HepG2 (cell line): ENCODE measurements around the gene NDUFB3. TPM values are rescaled to one million over a fixed set of nuclear protein-coding genes. Genes with fewer than 3 reads are reported as not detected.

Experiments used
- EHMT2 ChIP-seq: fragments of 200-600 bp; sonication (generic); IDR thresholded peaks from 2 replicates; pipeline ENCODE4 v1.7.0; 2017; ENCODE audit warnings: antibody characterized with exemption, low read depth, low read length, borderline replicate concordance
- GABPA ChIP-seq, 2 experiments: IDR thresholded peaks; 2 replicates each; pipeline ENCODE4 v1.6.1; 2011 to 2016; ENCODE audit warnings: low read depth in 2 of 2, low read length in 1 of 2, missing biosample characterization in 1 of 2, missing genetic modification characterization in 1 of 2
- GLI4 ChIP-seq: sonication (generic); formaldehyde crosslinking; IDR thresholded peaks from 2 replicates; pipeline ENCODE4 v1.5.1; 2020; ENCODE audit warnings: missing genetic modification reagents, mild to moderate bottlenecking, moderate library complexity, borderline replicate concordance
- HCFC1 ChIP-seq: fragments of 150-350 bp; IDR thresholded peaks from 2 replicates; pipeline ENCODE4 v1.6.1; 2014; ENCODE audit warnings: low read depth, low read length
- HNF4A ChIP-seq: sonication (generic); formaldehyde crosslinking; IDR thresholded peaks from 2 replicates; pipeline ENCODE4 v1.4.0; 2020; ENCODE audit warnings: missing genetic modification reagents
- HOXA3 ChIP-seq: sonication (generic); formaldehyde crosslinking; IDR thresholded peaks from 2 replicates; pipeline ENCODE4 v1.5.0; 2020; ENCODE audit warnings: missing genetic modification reagents
- NFE2L1 ChIP-seq: sonication (generic); formaldehyde crosslinking; IDR thresholded peaks from 2 replicates; pipeline ENCODE4 v1.4.0; 2020; ENCODE audit warnings: missing genetic modification reagents, mild to moderate bottlenecking, borderline replicate concordance
- PPARG ChIP-seq: conservative IDR thresholded peaks from 2 replicates; pipeline ENCODE4 v1.6.1; 2016; ENCODE audit warnings: missing biosample characterization, missing genetic modification reagents
- REPIN1 ChIP-seq: sonication (generic); formaldehyde crosslinking; IDR thresholded peaks from 2 replicates; pipeline ENCODE4 v1.8.0; 2022; ENCODE audit warnings: missing genetic modification reagents, low read depth, mild to moderate bottlenecking, borderline replicate concordance
- SMARCC2 ChIP-seq: fragments of 450-650 bp; IDR thresholded peaks from 2 replicates; pipeline ENCODE4 v1.6.1; 2017; ENCODE audit warnings: antibody characterized with exemption, mild to moderate bottlenecking
- SP4 ChIP-seq: sonication (generic); formaldehyde crosslinking; IDR thresholded peaks from 2 replicates; pipeline ENCODE4 v1.8.1; 2023; ENCODE audit warnings: mild to moderate bottlenecking, missing genetic modification reagents
- SRF ChIP-seq: IDR thresholded peaks from 2 replicates; pipeline ENCODE4 v1.6.1; 2011; ENCODE audit warnings: mild to moderate bottlenecking, low read depth, low read length, moderate library complexity
- TCF12 ChIP-seq, 2 experiments: fragments of 450-650 bp in 1 of 2; sonication (generic) in 1 of 2; formaldehyde crosslinking in 1 of 2; IDR thresholded peaks; 2 replicates each; pipeline versions ENCODE4 v1.6.1 to v1.8.0; 2017 to 2022; ENCODE audit warnings: antibody characterized with exemption in 1 of 2, mild to moderate bottlenecking in 1 of 2, missing genetic modification reagents in 1 of 2, moderate library complexity in 1 of 2
- WIZ ChIP-seq: sonication (generic); formaldehyde crosslinking; IDR thresholded peaks from 2 replicates; pipeline ENCODE4 v1.5.1; 2020; ENCODE audit warnings: mild to moderate bottlenecking, missing genetic modification reagents
- YY1 ChIP-seq: IDR thresholded peaks from 2 replicates; pipeline ENCODE4 v1.6.1; 2011; ENCODE audit warnings: low read length, low read depth, moderate library complexity, mild to moderate bottlenecking; ENCODE audit not compliant: insufficient read depth, insufficient replicate concordance
- ZKSCAN5 ChIP-seq: sonication (generic); formaldehyde crosslinking; IDR thresholded peaks from 2 replicates; pipeline ENCODE4 v1.5.1; 2020; ENCODE audit warnings: mild to moderate bottlenecking, missing genetic modification reagents
- ZNF605 ChIP-seq: sonication (generic); formaldehyde crosslinking; IDR thresholded peaks from 2 replicates; pipeline ENCODE4 v1.8.0; 2022; ENCODE audit warnings: mild to moderate bottlenecking, missing genetic modification reagents
- ZNF709 ChIP-seq: sonication (generic); formaldehyde crosslinking; IDR thresholded peaks from 2 replicates; pipeline ENCODE4 v1.5.0; 2020; ENCODE audit warnings: mild to moderate bottlenecking, missing genetic modification reagents
- ZNF841 ChIP-seq: sonication (generic); formaldehyde crosslinking; IDR thresholded peaks from 2 replicates; pipeline ENCODE4 v1.8.1; 2023; ENCODE audit warnings: missing genetic modification reagents, borderline replicate concordance
- polyA plus RNA-seq, 8 experiments: library from polyadenylated mRNA; depleted of rRNA in 3 of 8; stranded (reverse) in 7 of 8; unstranded in 1 of 8; fragments of >200 nt; fragmentation: Illumina TruSeq in 4 of 8; extraction: Trizol in 4 of 8; gene quantifications; 2 replicates each; pipeline versions ENCODE4 v1.2.1 to v1.2.3, GENCODE V29; 2011 to 2016; ENCODE audit warnings: low read depth in 4 of 8, missing spikeins in 1 of 8, mixed read lengths in 1 of 8; ENCODE audit not compliant: insufficient read depth in 1 of 8
- total RNA-seq, 5 experiments: library from RNA; depleted of rRNA; stranded (reverse); fragments of >200 nt; fragmentation: Illumina TruSeq; extraction: Trizol; gene quantifications; 2 replicates each; pipeline ENCODE4 v1.2.3, GENCODE V29; 2016; ENCODE audit warnings: low read depth in 1 of 5
- TF ChIP-seq, protein P1 (sequence below): sonication (generic); formaldehyde crosslinking; IDR thresholded peaks from 2 replicates; pipeline ENCODE4 v1.8.1; 2023; ENCODE audit warnings: mild to moderate bottlenecking, missing genetic modification reagents
- TF ChIP-seq, protein P2 (sequence below): IDR thresholded peaks from 2 replicates; pipeline ENCODE4 v1.6.1; 2016; ENCODE audit warnings: low read depth, borderline replicate concordance
- TF ChIP-seq, protein P3 (sequence below): sonication (generic); formaldehyde crosslinking; IDR thresholded peaks from 2 replicates; pipeline ENCODE4 v1.4.0; 2020; ENCODE audit warnings: missing genetic modification reagents
- TF ChIP-seq, protein P4 (sequence below): sonication (generic); formaldehyde crosslinking; IDR thresholded peaks from 2 replicates; pipeline ENCODE4 v1.5.1; 2020; ENCODE audit warnings: missing genetic modification reagents, mild to moderate bottlenecking, borderline replicate concordance
- TF ChIP-seq, protein P5 (sequence below): sonication (generic); formaldehyde crosslinking; IDR thresholded peaks from 2 replicates; pipeline ENCODE4 v1.5.0; 2020; ENCODE audit warnings: missing genetic modification reagents

Gene NDUFB3
- total and polyA plus RNA-seq, 2 of the 13 experiments (the other 11 are each of a cell fraction or from before 2014, with no cell fraction given), result 50.7 to 159 TPM

DNA sequence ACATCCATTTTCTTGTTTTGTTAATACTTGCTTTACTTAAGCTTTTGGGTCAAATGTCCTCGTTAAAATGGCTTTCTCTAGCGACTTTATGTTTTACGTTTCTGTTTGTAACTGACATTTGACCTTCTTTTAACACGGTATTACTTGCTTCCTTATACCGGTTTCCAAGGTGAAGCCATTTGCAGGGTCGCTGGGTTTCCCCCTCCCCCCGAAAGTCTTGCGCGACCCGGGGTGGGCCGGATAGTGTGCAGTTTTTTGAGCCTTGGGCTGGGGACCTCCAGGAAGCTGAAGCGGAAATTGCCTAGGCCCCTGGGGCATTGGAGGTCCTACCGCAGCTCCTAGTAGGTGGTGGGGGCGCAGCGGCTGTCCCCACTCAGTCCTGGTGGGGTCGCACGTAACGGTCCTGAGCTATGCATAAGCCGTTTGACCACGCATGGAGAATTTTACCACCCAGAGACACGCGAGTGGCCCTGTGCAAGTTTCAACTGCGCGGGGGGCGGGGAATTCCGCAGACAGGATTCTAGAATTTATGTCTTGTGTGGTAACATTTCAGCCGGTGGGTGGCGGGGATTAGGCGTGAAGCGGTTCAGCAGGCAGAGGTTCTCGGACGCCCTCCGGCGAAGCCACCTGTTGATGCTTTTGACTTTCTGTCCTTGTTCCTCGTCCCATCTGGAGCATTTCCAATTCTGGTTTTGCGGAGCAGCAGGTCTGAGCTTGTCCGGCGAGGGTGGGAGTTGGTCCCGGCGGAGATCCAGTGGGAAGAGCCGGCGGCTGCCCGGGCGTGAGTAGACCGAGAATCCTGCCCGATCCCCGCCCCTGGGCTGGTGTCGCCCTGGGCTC lies 46.5 kb downstream of the NDUFB3 start (continued):
- TF ChIP-seq YY1, result peak; percentile 36
- TF ChIP-seq TCF12 (IDR thresholded peaks at IDR 0.05), result no peak
- no peak; the same call in 1 of the 2 replicates for TF ChIP-seq TCF12 (CRISPR knock-in tag; IDR thresholded peaks at IDR 0.05)
- TF ChIP-seq, protein P1, sequence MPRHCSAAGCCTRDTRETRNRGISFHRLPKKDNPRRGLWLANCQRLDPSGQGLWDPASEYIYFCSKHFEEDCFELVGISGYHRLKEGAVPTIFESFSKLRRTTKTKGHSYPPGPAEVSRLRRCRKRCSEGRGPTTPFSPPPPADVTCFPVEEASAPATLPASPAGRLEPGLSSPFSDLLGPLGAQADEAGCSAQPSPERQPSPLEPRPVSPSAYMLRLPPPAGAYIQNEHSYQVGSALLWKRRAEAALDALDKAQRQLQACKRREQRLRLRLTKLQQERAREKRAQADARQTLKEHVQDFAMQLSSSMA (CRISPR knock-in tag), result peak; percentile 56; the same call in 1 of the 2 replicates
- TF ChIP-seq SRF, result 0 out of 2 replicates have a peak, but pooled peaks have one; percentile 9
- no peak for TF ChIP-seq NFE2L1
- TF ChIP-seq, protein P2, sequence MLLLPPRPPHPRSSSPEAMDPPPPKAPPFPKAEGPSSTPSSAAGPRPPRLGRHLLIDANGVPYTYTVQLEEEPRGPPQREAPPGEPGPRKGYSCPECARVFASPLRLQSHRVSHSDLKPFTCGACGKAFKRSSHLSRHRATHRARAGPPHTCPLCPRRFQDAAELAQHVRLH (CRISPR knock-in tag), result peak; percentile 79
- TF ChIP-seq HCFC1, result no peak
- no peak for TF ChIP-seq ZKSCAN5 (CRISPR knock-in tag)
- peak; percentile 79 for TF ChIP-seq HOXA3 (CRISPR knock-in tag)
- TF ChIP-seq EHMT2, result no peak
- TF ChIP-seq REPIN1 (CRISPR knock-in tag), result peak; percentile 58; the same call in 1 of the 2 replicates
- TF ChIP-seq, protein P3, sequence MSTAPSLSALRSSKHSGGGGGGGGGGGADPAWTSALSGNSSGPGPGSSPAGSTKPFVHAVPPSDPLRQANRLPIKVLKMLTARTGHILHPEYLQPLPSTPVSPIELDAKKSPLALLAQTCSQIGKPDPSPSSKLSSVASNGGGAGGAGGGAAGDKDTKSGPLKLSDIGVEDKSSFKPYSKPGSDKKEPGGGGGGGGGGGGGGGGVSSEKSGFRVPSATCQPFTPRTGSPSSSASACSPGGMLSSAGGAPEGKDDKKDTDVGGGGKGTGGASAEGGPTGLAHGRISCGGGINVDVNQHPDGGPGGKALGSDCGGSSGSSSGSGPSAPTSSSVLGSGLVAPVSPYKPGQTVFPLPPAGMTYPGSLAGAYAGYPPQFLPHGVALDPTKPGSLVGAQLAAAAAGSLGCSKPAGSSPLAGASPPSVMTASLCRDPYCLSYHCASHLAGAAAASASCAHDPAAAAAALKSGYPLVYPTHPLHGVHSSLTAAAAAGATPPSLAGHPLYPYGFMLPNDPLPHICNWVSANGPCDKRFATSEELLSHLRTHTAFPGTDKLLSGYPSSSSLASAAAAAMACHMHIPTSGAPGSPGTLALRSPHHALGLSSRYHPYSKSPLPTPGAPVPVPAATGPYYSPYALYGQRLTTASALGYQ (CRISPR knock-in tag), result peak; percentile 86
- TF ChIP-seq ZNF605, result no peak
- TF ChIP-seq WIZ (CRISPR knock-in tag), result no peak
- TF ChIP-seq GABPA (IDR thresholded peaks at IDR 0.05; ENCODE audit: low read depth, low read length), result peak; percentile 39
- peak; percentile 79 for TF ChIP-seq GABPA (CRISPR knock-in tag; IDR thresholded peaks at IDR 0.05; ENCODE audit: low read depth)
- TF ChIP-seq, protein P4, sequence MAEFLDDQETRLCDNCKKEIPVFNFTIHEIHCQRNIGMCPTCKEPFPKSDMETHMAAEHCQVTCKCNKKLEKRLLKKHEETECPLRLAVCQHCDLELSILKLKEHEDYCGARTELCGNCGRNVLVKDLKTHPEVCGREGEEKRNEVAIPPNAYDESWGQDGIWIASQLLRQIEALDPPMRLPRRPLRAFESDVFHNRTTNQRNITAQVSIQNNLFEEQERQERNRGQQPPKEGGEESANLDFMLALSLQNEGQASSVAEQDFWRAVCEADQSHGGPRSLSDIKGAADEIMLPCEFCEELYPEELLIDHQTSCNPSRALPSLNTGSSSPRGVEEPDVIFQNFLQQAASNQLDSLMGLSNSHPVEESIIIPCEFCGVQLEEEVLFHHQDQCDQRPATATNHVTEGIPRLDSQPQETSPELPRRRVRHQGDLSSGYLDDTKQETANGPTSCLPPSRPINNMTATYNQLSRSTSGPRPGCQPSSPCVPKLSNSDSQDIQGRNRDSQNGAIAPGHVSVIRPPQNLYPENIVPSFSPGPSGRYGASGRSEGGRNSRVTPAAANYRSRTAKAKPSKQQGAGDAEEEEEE, result no peak
- peak; percentile 87 for TF ChIP-seq ZNF709 (CRISPR knock-in tag)
- peak; percentile 33; the same call in 1 of the 2 replicates for TF ChIP-seq HNF4A
- peak; percentile 56; the same call in 1 of the 2 replicates for TF ChIP-seq GLI4 (CRISPR knock-in tag)
- no peak for TF ChIP-seq SP4
- no peak for TF ChIP-seq SMARCC2
- TF ChIP-seq, protein P5, sequence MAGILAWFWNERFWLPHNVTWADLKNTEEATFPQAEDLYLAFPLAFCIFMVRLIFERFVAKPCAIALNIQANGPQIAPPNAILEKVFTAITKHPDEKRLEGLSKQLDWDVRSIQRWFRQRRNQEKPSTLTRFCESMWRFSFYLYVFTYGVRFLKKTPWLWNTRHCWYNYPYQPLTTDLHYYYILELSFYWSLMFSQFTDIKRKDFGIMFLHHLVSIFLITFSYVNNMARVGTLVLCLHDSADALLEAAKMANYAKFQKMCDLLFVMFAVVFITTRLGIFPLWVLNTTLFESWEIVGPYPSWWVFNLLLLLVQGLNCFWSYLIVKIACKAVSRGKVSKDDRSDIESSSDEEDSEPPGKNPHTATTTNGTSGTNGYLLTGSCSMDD, result no peak
- no peak for TF ChIP-seq ZNF841 (CRISPR knock-in tag)
- TF ChIP-seq PPARG (CRISPR knock-in tag), result peak; percentile 57
